Measurements from ENCODE around the gene ZYG11A.
"Not testable (repeated sequence)": the region's sequence is repeated elsewhere in the genome, so short reads cannot be mapped to it uniquely, and the experiment has no call there.

The ZYG11A gene

GRCh38 chr1:52842643-52843310, at the start of gene ZYG11A:
ZYG11A (plus strand) TSS chr1:52842760; CDS start chr1:52842884, 124 bp downstream.
- peak; percentile 58 to 67 for DNase-seq

DNA sequence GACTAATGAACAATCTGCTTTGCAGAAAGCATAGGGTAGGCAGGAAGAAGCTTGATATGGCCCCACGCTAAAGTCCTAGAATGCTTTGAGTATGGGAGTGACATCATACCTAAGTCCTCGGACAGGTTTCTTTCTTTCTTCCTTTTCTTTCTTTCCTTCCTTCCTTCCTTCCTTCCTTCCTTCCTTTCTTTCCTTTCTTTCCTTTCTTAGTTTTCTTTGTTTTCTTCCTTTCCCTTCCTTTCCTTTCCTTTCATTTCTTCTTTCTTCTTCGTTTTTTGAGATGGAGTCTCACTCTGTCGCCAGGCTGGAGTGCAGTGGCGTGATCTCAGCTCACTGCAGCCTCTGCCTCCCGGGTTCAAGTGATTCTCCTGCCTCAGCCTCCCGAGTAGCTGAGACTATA, 48.8 kb upstream of the ZYG11A start:
- DNase-seq = not testable (repeated sequence)

- DNase-seq = no peak
Observed at GRCh38 chr1:52795464-52795863, 47.1 kb upstream of the ZYG11A start.

DNA sequence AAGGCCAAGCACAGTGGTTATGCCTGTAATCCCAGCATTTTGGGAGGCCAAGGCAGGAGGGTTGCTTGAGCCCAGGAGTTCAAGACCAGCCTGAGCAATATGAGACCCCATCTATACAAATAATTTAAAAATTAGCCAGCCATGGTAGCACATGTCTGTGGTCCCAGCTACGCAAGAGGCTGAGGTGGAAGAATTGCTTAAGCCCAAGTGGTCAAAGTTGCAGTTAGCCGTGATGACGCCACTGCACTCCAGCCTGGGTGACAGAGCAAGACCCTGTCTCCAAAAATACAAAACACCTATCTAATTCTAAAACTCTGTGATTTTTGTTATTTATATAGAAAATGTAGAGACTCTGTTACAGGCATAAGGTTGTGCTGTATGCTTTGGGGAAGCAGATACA, 44.2 kb upstream of the ZYG11A start:
- DNase-seq = no peak

- DNase-seq = no peak
Observed at GRCh38 chr1:52801011-52801410, 41.5 kb upstream of the ZYG11A start.

DNA sequence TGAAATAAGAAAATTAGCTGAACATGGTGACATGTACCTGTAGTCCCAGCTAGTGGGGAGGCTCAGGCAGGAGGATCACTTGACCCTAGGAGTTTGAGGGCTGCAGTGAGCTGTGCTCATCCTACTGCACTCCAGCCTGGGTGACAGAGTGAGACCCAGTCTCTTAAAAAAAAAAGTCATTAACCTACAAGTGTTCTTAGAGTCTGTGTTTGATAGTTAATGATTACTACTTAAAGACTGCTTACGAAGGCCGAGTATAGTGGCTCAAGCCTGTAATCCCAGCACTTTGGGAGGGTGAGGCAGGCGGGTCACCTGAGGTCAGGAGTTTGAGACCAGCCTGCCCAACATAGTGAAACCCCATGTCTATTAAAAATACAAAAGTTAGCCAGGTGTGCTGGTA, 38.5 kb upstream of the ZYG11A start:
- not testable (repeated sequence) for DNase-seq

DNA sequence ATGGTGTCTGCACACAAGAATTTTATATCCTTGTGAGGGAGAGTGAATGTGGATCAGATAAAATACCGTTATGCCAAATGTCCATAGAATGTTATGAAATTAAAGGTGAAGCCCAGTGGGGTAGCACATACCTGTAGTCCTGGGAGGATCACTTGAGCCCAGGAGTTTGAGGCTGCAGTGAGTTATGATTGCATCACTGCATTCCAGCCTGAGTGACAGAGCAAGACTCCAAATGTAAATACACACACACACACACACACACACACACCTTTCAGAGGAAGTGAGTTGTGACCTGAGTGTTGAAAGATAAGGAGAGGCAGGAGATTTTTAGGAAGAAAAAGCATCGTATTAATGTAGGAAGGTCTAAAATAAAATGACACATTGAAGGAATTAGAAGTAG, 28.1 kb upstream of the ZYG11A start:
- DNase-seq = no peak

DNA sequence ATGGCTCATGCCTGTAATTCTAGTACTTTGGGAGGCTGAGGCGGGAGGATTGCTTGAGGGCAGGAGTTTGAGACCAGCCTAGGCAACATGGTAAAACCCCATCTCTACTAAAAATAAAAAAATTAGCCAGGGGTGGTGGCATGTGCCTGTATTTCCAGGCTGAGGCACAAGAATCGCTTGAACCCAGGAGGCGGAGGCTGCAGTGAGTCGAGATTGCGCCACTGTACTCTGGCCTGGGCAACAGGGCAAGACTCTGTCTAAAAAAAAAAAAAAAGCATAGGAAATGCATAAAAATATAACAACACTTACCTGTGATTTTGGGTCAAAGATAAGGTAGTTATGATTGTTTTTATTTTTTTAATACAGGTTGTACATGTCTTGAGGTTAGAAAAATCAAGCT, 21.7 kb upstream of the ZYG11A start:
- DNase-seq = not testable (repeated sequence)

- no peak for DNase-seq
Observed at GRCh38 chr1:52825868-52826267, 16.7 kb upstream of the ZYG11A start.

DNA sequence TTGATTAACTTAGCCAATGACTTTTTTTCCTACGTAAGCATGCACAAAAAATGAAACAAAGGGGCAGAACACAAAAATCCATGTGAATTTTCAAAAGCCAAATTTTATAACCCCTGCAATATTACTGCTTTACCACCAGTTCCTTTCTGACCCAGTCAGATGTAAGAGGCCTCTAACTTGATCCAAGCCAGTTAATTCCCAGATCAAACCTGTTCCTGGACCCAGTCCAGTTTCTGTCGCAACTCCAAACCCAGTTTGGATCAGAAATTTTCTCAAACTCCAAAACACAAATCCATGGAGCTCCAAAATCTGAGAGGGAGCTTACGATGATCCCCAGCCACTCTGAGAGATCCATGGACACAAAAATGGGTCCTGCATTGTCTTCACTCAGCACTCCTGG, 7.8 kb upstream of the ZYG11A start:
- DNase-seq = no peak

- DNase-seq = no peak
Observed at GRCh38 chr1:52836035-52836434, 6.5 kb upstream of the ZYG11A start.

GRCh38 chr1:52839175-52839574, 3.4 kb upstream of the ZYG11A start:
- not testable (repeated sequence) for DNase-seq

GRCh38 chr1:52845119-52845518, 2.6 kb downstream of the ZYG11A start:
- DNase-seq = not testable (repeated sequence)

GRCh38 chr1:52848423-52848822, 5.9 kb downstream of the ZYG11A start:
- DNase-seq = no peak

DNA sequence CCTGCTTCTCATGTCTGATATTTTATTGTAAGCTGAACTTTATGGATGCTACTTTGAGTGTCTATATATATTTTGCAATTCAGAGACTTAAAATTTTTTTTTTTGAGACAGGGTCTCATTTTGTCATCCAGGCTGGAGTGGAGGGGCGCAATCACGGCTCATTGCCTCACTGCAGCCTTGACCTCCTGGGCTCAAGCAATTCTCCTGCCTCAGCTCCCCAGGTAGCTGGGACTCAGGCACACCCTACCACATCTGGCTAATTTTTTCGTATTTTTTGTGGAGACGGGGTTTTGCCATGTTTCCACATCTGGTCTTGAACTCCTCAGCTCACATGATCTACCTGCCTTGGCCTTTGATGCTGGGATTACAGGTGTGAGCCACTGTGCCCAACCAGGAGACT, 8.4 kb downstream of the ZYG11A start:
- no peak for DNase-seq

DNA sequence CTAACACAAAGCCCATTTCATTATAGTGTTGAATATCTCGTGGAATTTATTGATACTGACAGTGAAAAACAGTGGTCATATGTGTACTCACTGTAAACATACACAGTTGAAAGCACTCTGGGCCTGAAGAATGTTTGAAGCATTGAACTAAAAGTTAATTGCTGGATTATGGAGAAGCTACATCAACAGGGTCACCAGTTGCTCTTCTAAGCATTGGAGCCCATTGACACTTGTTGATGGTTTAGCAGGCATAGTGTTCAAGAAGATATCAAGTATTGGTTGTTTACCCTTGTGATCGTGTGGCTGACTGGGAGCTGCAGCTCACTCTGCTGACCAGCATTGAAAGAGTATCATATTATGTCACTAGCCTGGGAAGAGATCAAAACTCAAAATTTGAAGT, 10.3 kb downstream of the ZYG11A start:
- DNase-seq = no peak

GRCh38 chr1:52855584-52855983, 13.0 kb downstream of the ZYG11A start:
- DNase-seq = no peak

DNA sequence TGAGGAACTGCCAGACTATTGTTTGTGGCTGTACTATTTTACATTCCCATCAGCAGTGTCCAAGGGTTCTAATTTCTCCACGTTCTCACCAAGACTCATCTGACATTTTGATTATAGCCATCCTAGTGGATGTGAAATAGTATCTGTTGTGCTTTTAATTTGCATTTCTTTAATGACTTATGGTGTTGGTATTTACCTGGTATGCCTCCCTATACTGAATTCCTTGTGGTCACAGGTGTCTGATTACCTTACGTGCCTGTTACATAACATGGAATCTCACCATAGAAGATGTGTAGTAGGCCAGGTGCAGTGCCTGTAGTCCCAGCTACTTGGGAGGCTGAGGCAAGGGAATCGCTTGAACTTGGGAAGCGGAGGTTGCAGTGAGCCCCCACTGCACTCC, 13.5 kb downstream of the ZYG11A start:
- no peak for DNase-seq

GRCh38 chr1:52857443-52857842, 14.9 kb downstream of the ZYG11A start:
- no peak for DNase-seq

DNA sequence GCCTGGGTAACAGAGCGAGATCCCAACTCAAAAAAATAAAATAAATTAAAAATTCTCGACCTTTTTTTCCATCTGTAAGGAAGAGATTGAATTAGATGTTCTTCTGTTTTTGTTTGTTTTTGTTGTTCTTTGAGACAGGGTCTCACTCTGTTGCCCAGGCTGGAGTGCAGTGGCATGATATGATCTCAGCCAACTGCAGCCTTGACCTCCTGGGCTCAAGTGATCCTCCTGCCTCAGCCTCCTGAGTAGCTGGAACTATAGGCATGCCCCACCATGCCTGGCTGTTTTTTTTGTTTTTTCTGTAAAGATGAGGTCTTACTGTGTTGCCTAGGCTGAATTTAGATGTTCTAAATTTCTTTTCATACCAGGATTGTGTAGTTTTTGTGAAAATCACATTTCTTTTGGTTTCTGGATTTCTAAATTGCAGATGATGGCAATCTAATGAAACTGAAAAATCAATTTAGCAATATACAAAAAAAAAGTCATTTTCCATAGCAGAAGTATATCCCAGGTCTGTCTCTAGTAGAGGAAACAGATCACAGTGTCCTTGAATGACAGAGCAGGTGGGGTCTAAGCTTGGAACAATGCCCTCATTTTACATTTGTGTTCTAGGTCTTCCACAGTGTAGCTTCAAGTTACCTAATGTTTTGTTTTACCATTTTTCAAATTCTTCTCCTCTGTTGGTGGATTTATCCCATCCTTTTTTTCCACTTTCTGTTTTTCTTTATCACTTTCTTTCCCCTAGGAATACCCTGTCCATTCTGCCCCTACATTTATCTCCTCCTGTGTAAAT, 20.3 kb downstream of the ZYG11A start:
- no peak for DNase-seq

- DNase-seq = no peak
Observed at GRCh38 chr1:52867087-52867863, 24.7 kb downstream of the ZYG11A start.

DNA sequence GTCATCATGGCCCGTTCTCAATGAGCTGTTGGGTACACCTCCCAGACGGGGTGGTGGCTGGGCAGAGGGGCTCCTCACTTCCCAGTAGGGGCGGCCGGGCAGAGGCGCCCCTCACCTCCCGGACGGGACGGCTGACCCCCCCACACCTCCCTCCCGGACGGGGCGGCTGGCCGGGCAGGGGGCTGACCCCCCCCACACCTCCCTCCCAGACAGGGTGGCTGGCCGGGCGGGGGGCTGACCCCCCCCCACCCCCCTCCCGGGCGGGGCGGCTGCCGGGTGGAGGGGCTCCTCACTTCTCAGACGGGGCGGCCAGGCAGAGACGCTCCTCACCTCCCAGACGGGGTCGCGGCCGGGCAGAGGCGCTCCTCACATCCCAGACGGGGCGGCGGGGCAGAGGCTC, 27.2 kb downstream of the ZYG11A start:
- not testable (repeated sequence) for DNase-seq

DNA sequence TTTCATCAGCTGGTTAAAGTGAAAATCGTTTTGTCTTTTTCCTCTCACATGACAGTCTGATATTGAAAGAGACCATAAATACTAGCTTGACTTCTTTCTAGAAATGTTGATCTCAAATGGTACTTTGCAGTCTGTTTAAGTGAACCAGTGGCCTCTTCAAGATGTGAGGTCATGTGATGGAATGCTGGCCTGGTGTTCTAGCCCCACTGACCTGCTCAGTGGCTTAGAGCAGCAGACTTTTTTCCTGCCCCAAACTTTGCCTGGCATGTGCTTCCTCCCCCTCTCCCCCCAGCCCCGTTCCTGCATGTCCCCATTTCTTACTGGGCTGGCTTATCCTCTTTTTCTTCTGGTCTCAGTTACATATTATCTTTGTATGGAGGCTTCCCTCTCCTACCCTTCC, 34.3 kb downstream of the ZYG11A start:
- DNase-seq = no peak

GRCh38 chr1:52877554-52877953, 35.0 kb downstream of the ZYG11A start:
- DNase-seq = no peak
